Heart left ventricle (tissue), 13 donors: ENCODE data around the gene PPP1R37.

Experiments
- POLR2A ChIP-seq, 2 donors: fragments of 450-650 bp; IDR thresholded peaks; one replicate each; pipeline ENCODE4 v1.6.1; 2017; ENCODE audit warnings: antibody characterized with exemption in 2 of 2, mild to moderate bottlenecking in 2 of 2, moderate library complexity in 2 of 2
- TF ChIP-seq, protein P1 (sequence below), 12 donors: fragments of 200-600 bp; sonication (generic) in 4 of 12; IDR thresholded peaks; one replicate each; pipeline versions ENCODE4 v1.5.0 to v1.8.0; 2018 to 2022; ENCODE audit warnings: antibody characterized with exemption in 12 of 12, mild to moderate bottlenecking in 5 of 12
- donor health status: ischemic (EF 13 %, LVEDD 7.1; RV severe dilation, severe dysfunction).
- donor health status: DM: no; HTN: yes; CAD: no.
- donor health status: DM: no; HTN: no; CAD: no.
- donor health status: ischemic (EF 25% LVEDD 6.9; RV normal size, moderate dysfunction).
- donor health status: ischemic (EF 25% LVEDD 5.7; RV mildly dilated, moderate dysfunction).
- donor health status: ischemic (EF 35%, LVEDD 5.7; RV mildly dilated, moderate dysfunction).
- donor health status: nonischemic (EF 11% LVEDD 7.7; RV severe dilation, severe dysfunction).
- donor health status: DM: yes; HTN: yes; CAD: no.
- donor health status: PGD.
- donor health status: ischemic (EF 29% LVEDD 5.4; RV normal size, mild dysfunction).
- donor health status: nonischemic (EF 23%, LVEDD 6.1; RV moderate dilation, normal function).

DNA sequence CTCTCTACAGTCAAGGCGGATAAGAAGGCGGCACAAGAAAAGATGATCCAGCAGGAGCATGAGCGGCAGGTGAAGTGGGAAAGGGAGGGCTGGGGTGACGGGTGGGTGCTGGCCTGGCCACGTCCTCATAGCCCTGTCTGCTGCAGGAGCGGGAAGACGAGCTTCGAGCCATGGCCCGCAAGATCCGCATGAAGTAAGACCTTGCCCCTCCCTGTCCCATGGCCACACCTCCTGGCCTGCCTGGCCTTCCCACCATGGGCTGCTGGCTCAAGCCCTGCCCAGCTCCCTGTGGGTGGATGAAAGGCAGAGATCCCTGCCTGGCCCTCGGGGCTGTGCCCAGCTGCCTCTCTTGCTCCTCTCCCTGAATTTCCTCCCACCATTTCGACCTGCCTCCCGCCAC lies 23.9 kb upstream of the PPP1R37 start:
- TF ChIP-seq, protein P1, sequence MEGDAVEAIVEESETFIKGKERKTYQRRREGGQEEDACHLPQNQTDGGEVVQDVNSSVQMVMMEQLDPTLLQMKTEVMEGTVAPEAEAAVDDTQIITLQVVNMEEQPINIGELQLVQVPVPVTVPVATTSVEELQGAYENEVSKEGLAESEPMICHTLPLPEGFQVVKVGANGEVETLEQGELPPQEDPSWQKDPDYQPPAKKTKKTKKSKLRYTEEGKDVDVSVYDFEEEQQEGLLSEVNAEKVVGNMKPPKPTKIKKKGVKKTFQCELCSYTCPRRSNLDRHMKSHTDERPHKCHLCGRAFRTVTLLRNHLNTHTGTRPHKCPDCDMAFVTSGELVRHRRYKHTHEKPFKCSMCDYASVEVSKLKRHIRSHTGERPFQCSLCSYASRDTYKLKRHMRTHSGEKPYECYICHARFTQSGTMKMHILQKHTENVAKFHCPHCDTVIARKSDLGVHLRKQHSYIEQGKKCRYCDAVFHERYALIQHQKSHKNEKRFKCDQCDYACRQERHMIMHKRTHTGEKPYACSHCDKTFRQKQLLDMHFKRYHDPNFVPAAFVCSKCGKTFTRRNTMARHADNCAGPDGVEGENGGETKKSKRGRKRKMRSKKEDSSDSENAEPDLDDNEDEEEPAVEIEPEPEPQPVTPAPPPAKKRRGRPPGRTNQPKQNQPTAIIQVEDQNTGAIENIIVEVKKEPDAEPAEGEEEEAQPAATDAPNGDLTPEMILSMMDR (IDR thresholded peaks at IDR 0.05) = no peak
- TF ChIP-seq POLR2A (IDR thresholded peaks at IDR 0.05) = no peak
